SK-N-SH (cell line): ENCODE measurements around the gene PANK4. TPM values are rescaled to one million over a fixed set of nuclear protein-coding genes. Genes with fewer than 3 reads are reported as not detected.

ENCODE experiments used
- CTCF ChIA-PET: fragments of 300-600, 350-600 bp; formaldehyde crosslinking; extraction: SDS; loops from one replicate; lab custom pipeline; 2021; lab: Yijun Ruan, JAX
- POLR2A ChIA-PET: fragments of 350-600 bp; sonication (Branson Sonifier 250); formaldehyde crosslinking; extraction: SDS; loops from one replicate; lab custom pipeline; 2020; ENCODE audit warnings: antibody characterized with exemption, inconsistent platforms; lab: Yijun Ruan, JAX
- DNase-seq: peaks from one replicate; pipeline ENCODE4 v3.0.0; 2012
- H2AFZ ChIP-seq: fragments of 200-600 bp; sonication (generic); 2 replicates; pipeline ENCODE4 v1.8.1; 2016; ENCODE audit warnings: antibody characterized with exemption, mild to moderate bottlenecking, low read depth
- H3F3A ChIP-seq: fragments of 200-600 bp; sonication (generic); replicated peaks from 2 replicates; pipeline ENCODE3; 2016; ENCODE audit warnings: antibody characterized with exemption, mild to moderate bottlenecking; ENCODE audit not compliant: insufficient read depth
- H3K27ac ChIP-seq, 2 experiments: fragments of 200-500 bp in 1 of 2; fragments of 200-600 bp in 1 of 2; sonication (Bioruptor generic) in 1 of 2; sonication (generic), shearing (Covaris generic) in 1 of 2; 2 replicates each; pipeline versions ENCODE4 v1.5.1 to v1.6.1; 2014 to 2016; ENCODE audit warnings: low read depth in 2 of 2, inconsistent platforms in 1 of 2, low read length in 1 of 2, mild to moderate bottlenecking in 1 of 2, mixed read lengths in 1 of 2
- H3K27me3 ChIP-seq: fragments of 200-600 bp; sonication (generic), shearing (Covaris generic); 2 replicates; pipeline ENCODE4 v1.6.1; 2016; ENCODE audit warnings: mixed run types; ENCODE audit not compliant: insufficient read depth
- H3K36me3 ChIP-seq, 2 experiments: fragments of 200-500 bp in 1 of 2; fragments of 200-600 bp in 1 of 2; sonication (Bioruptor generic) in 1 of 2; sonication (generic) in 1 of 2; replicated peaks in 1 of 2; 2 replicates each; pipeline versions ENCODE3 to v1.5.1; 2014 to 2016; ENCODE audit warnings: low read length in 1 of 2, mild to moderate bottlenecking in 1 of 2; ENCODE audit not compliant: insufficient read depth in 2 of 2, control insufficient read depth in 1 of 2
- H3K4me1 ChIP-seq, 2 experiments: fragments of 200-500 bp in 1 of 2; fragments of 200-600 bp in 1 of 2; sonication (Bioruptor generic) in 1 of 2; sonication (generic), shearing (Covaris generic) in 1 of 2; 2 replicates each; pipeline versions ENCODE4 v1.5.1 to v1.6.1; 2014 to 2016; ENCODE audit warnings: low read depth in 1 of 2, low read length in 1 of 2, mixed run types in 1 of 2; ENCODE audit not compliant: insufficient read depth in 2 of 2, control insufficient read depth in 1 of 2
- H3K4me2 ChIP-seq: fragments of 200-600 bp; sonication (generic), shearing (Covaris generic); 2 replicates; pipeline ENCODE4 v1.6.1; 2017; ENCODE audit warnings: mixed run types
- H3K4me3 ChIP-seq, 2 experiments: fragments of 200-500 bp in 1 of 2; fragments of 200-600 bp in 1 of 2; sonication (Bioruptor generic) in 1 of 2; sonication (generic), shearing (Covaris generic) in 1 of 2; 2 replicates each; pipeline versions ENCODE4 v1.5.1 to v1.8.1; 2014 to 2016; ENCODE audit warnings: low read depth in 2 of 2, inconsistent platforms in 1 of 2, low read length in 1 of 2, mild to moderate bottlenecking in 1 of 2, mixed read lengths in 1 of 2, moderate library complexity in 1 of 2
- H3K79me2 ChIP-seq: fragments of 200-600 bp; sonication (generic); 2 replicates; pipeline ENCODE4 v1.8.1; 2017; ENCODE audit warnings: mild to moderate bottlenecking; ENCODE audit not compliant: insufficient read depth
- H3K9ac ChIP-seq: fragments of 200-600 bp; sonication (generic); 2 replicates; pipeline ENCODE4 v1.6.1; 2017; ENCODE audit warnings: mixed run types
- H3K9me2 ChIP-seq: fragments of 200-600 bp; sonication (generic); 2 replicates; pipeline ENCODE4 v1.6.1; 2017; ENCODE audit warnings: mixed run types
- H3K9me3 ChIP-seq: fragments of 200-600 bp; sonication (generic); 2 replicates; pipeline ENCODE4 v1.6.1; 2017; ENCODE audit warnings: mixed run types, mild to moderate bottlenecking, moderate library complexity
- H4K20me1 ChIP-seq: fragments of 200-600 bp; sonication (generic); 2 replicates; pipeline ENCODE4 v1.6.1; 2017; ENCODE audit warnings: mild to moderate bottlenecking, mixed run types; ENCODE audit not compliant: insufficient read depth
- CHD2 ChIP-seq: fragments of 150-350 bp; IDR thresholded peaks from 2 replicates; pipeline ENCODE4 v1.6.1; 2018; ENCODE audit warnings: low read length; ENCODE audit not compliant: partially characterized antibody
- CTCF ChIP-seq: fragments of 200-600 bp; sonication (generic); IDR thresholded peaks from 2 replicates; pipeline ENCODE4 v1.6.1; 2017; ENCODE audit warnings: antibody characterized with exemption, mild to moderate bottlenecking, moderate library complexity
- EP300 ChIP-seq, 2 experiments: IDR thresholded peaks; 2 replicates each; pipeline versions ENCODE4 v1.4.0 to v1.6.1; 2012; ENCODE audit warnings: borderline replicate concordance in 1 of 2, low read depth in 1 of 2, low read length in 1 of 2
- FOSL2 ChIP-seq: IDR thresholded peaks from 2 replicates; pipeline ENCODE4 v1.4.0; 2012; ENCODE audit warnings: low read depth, mild to moderate bottlenecking, moderate library complexity, borderline replicate concordance
- FOXJ3 ChIP-seq: sonication (generic); formaldehyde crosslinking; IDR thresholded peaks from 2 replicates; pipeline ENCODE4 v1.5.1; 2020; ENCODE audit warnings: mild to moderate bottlenecking, missing genetic modification reagents
- GABPA ChIP-seq: IDR thresholded peaks from 2 replicates; pipeline ENCODE4 v1.4.0; 2012; ENCODE audit warnings: low read depth, mild to moderate bottlenecking
- GATA2 ChIP-seq: sonication (generic); formaldehyde crosslinking; IDR thresholded peaks from 2 replicates; pipeline ENCODE4 v1.5.0; 2020; ENCODE audit warnings: mild to moderate bottlenecking, missing genetic modification reagents
- MEF2A ChIP-seq: IDR thresholded peaks from 2 replicates; pipeline ENCODE4 v1.4.0; 2012; ENCODE audit warnings: low read depth, borderline replicate concordance
- MXI1 ChIP-seq: IDR thresholded peaks from 2 replicates; pipeline ENCODE4 v1.6.1; 2012; ENCODE audit warnings: mild to moderate bottlenecking, low read depth, low read length, improper control_type of control experiment
- NFIC ChIP-seq: IDR thresholded peaks from 2 replicates; pipeline ENCODE4 v1.4.0; 2012; ENCODE audit warnings: borderline replicate concordance
- NRF1 ChIP-seq: IDR thresholded peaks from 2 replicates; pipeline ENCODE4 v1.6.1; 2012; ENCODE audit warnings: low read depth, mild to moderate bottlenecking, low read length
- POLR2AphosphoS5 ChIP-seq: IDR thresholded peaks from 2 replicates; pipeline ENCODE4 v1.6.1; 2012; ENCODE audit warnings: low read depth, low read length
- RAD21 ChIP-seq: IDR thresholded peaks from 2 replicates; pipeline ENCODE4 v1.6.1; 2012; ENCODE audit warnings: mild to moderate bottlenecking, low read length
- RFX5 ChIP-seq: IDR thresholded peaks from 2 replicates; pipeline ENCODE4 v1.6.1; 2012; ENCODE audit warnings: mild to moderate bottlenecking, improper control_type of control experiment, low read length
- SIN3A ChIP-seq: IDR thresholded peaks from 2 replicates; pipeline ENCODE4 v1.6.1; 2012; ENCODE audit warnings: low read depth, mild to moderate bottlenecking, low read length, moderate library complexity, borderline replicate concordance
- SMC3 ChIP-seq: IDR thresholded peaks from 2 replicates; pipeline ENCODE4 v1.6.1; 2012; ENCODE audit warnings: low read depth, low read length, improper control_type of control experiment
- TAF1 ChIP-seq: IDR thresholded peaks from 2 replicates; pipeline ENCODE4 v1.6.1; 2012; ENCODE audit warnings: low read depth, mild to moderate bottlenecking, low read length, moderate library complexity, borderline replicate concordance
- TCF12 ChIP-seq: IDR thresholded peaks from 2 replicates; pipeline ENCODE4 v1.4.0; 2012
- YY1 ChIP-seq: IDR thresholded peaks from 2 replicates; pipeline ENCODE4 v1.4.0; 2012; ENCODE audit warnings: low read depth, mild to moderate bottlenecking
- WGBS: methylation state at CpG from one replicate; pipeline ENCODE4 v1.1.6; 2017; ENCODE audit warnings: low lambda C conversion rate; 5-methylcytosine and 5-hydroxymethylcytosine counted together
- polyA plus RNA-seq, 3 experiments: library from polyadenylated mRNA; depleted of rRNA; stranded (reverse); fragments of >200 nt; gene quantifications; 2 replicates each; pipeline ENCODE4 v1.2.3, GENCODE V29; 2012
- TF ChIP-seq, protein P1 (sequence below): IDR thresholded peaks from 2 replicates; pipeline ENCODE4 v1.4.0; 2012; ENCODE audit warnings: low read depth
- TF ChIP-seq, protein P2 (sequence below): IDR thresholded peaks from 2 replicates; pipeline ENCODE4 v1.6.1; 2012; ENCODE audit warnings: mild to moderate bottlenecking, low read depth, low read length, moderate library complexity

PANK4 gene
- polyA plus RNA-seq, 1 of the 3 experiments (the other 2 are of a cell fraction): 16.6 TPM

- Histone ChIP-seq H3K36me3 (no peaks in the 10 kb centered on the region), H3K9me3 (no peaks in the 10 kb centered on the region), H3K9me2 (no peaks in the 10 kb centered on the region), H3K4me1 (peaks cover 0 to 99% of the 10 kb centered on the region in 2 experiments; a peak in 1 of 4 replicates), H3K9ac (no peak overlapping the region), H3K27me3 (no peaks in the 10 kb centered on the region), H4K20me1 (no peaks in the 10 kb centered on the region), H3K79me2 (no peaks in the 10 kb centered on the region), H3K4me2 (no peak overlapping the region), H3F3A (no peaks in the 10 kb centered on the region), H2AFZ (no peak overlapping the region), H3K27ac (no peak overlapping the region; a peak in 1 of 4 replicates), H3K4me3 (no peak overlapping the region)
- TF ChIP-seq NRF1 (no peak), POLR2AphosphoS5 (no peak), SMC3 (no peak), MXI1 (no peak)
- CTCF ChIA-PET: interaction anchor here (1.0 to 1.6 kb wide), 5 partner anchors 18 to 69 kb away, joined by 3 to 6 read pairs (median 4); no protein-coding TSS in a partner anchor
- 79% methylated on average over 17 of the region's 35 CpGs for WGBS
- no peak for DNase-seq
- POLR2A ChIA-PET: no interaction called here
Measured at GRCh38 chr1:2477791-2478499, 48.5 kb downstream of the PANK4 start.

GRCh38 chr1:2477309-2477708 lies 49.1 kb downstream of the PANK4 start:
- Histone ChIP-seq H3K27me3 (no peaks in the 10 kb centered on the region), H3K9me2 (no peaks in the 10 kb centered on the region), H2AFZ (no peak overlapping the region), H3K9me3 (no peaks in the 10 kb centered on the region), H3F3A (no peaks in the 10 kb centered on the region), H4K20me1 (no peaks in the 10 kb centered on the region), H3K4me3 (no peak overlapping the region), H3K4me2 (no peak overlapping the region), H3K36me3 (no peaks in the 10 kb centered on the region), H3K27ac (no peak overlapping the region), H3K9ac (no peak overlapping the region), H3K79me2 (no peaks in the 10 kb centered on the region), H3K4me1 (peaks cover 0 to 99% of the 10 kb centered on the region in 2 experiments; a peak in 1 of 4 replicates)
- CTCF ChIA-PET: interaction anchor here (1.1 to 1.6 kb wide), 4 partner anchors 17 to 70 kb away, joined by 4 to 6 read pairs (median 4); no protein-coding TSS in a partner anchor
- 70% methylated on average over 11 of the region's 12 CpGs for WGBS
- POLR2A ChIA-PET: no interaction called here
- TF ChIP-seq, protein P1, sequence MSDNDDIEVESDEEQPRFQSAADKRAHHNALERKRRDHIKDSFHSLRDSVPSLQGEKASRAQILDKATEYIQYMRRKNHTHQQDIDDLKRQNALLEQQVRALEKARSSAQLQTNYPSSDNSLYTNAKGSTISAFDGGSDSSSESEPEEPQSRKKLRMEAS: no peak
- TF ChIP-seq CHD2 (no peak), RFX5 (no peak), MEF2A (no peak), YY1 (no peak), FOXJ3 (no peak), EP300 (IDR thresholded peaks at IDR 0.05; ENCODE audit: borderline replicate concordance in 1 of 2, low read depth in 1 of 2, low read length in 1 of 2) (no peak), GABPA (no peak), TCF12 (no peak), NFIC (no peak), NRF1 (no peak), FOSL2 (no peak), TAF1 (no peak), SIN3A (no peak), CTCF (no peak), RAD21 (no peak), POLR2AphosphoS5 (no peak), GATA2 (no peak)
- TF ChIP-seq, protein P2, sequence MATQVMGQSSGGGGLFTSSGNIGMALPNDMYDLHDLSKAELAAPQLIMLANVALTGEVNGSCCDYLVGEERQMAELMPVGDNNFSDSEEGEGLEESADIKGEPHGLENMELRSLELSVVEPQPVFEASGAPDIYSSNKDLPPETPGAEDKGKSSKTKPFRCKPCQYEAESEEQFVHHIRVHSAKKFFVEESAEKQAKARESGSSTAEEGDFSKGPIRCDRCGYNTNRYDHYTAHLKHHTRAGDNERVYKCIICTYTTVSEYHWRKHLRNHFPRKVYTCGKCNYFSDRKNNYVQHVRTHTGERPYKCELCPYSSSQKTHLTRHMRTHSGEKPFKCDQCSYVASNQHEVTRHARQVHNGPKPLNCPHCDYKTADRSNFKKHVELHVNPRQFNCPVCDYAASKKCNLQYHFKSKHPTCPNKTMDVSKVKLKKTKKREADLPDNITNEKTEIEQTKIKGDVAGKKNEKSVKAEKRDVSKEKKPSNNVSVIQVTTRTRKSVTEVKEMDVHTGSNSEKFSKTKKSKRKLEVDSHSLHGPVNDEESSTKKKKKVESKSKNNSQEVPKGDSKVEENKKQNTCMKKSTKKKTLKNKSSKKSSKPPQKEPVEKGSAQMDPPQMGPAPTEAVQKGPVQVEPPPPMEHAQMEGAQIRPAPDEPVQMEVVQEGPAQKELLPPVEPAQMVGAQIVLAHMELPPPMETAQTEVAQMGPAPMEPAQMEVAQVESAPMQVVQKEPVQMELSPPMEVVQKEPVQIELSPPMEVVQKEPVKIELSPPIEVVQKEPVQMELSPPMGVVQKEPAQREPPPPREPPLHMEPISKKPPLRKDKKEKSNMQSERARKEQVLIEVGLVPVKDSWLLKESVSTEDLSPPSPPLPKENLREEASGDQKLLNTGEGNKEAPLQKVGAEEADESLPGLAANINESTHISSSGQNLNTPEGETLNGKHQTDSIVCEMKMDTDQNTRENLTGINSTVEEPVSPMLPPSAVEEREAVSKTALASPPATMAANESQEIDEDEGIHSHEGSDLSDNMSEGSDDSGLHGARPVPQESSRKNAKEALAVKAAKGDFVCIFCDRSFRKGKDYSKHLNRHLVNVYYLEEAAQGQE: no peak
- DNase-seq: no peak
